Gastroesophageal sphincter (tissue), 3 donors: Measurements from ENCODE around the gene SRGAP2.
"Not testable (repeated sequence)": the region's sequence is repeated elsewhere in the genome, so short reads cannot be mapped to it uniquely, and the experiment has no call there.

Experiments
- CTCF ChIP-seq, 4 experiments: fragments of 200-600 bp in 2 of 4; fragments of 450-650 bp in 2 of 4; sonication (generic) in 1 of 4; IDR thresholded peaks; one replicate each; pipeline ENCODE4 v1.5.1; 2017 to 2019; ENCODE audit warnings: antibody characterized with exemption in 4 of 4, mild to moderate bottlenecking in 2 of 4, moderate library complexity in 2 of 4
- POLR2A ChIP-seq, 2 donors: fragments of 450-650 bp; IDR thresholded peaks; one replicate each; pipeline ENCODE4 v1.6.1; 2017; ENCODE audit warnings: antibody characterized with exemption in 2 of 2, mild to moderate bottlenecking in 2 of 2, moderate library complexity in 1 of 2
- POLR2AphosphoS5 ChIP-seq: sonication (generic); formaldehyde crosslinking; IDR thresholded peaks from one replicate; pipeline ENCODE4 v1.6.1; 2017; ENCODE audit warnings: antibody characterized with exemption

DNA sequence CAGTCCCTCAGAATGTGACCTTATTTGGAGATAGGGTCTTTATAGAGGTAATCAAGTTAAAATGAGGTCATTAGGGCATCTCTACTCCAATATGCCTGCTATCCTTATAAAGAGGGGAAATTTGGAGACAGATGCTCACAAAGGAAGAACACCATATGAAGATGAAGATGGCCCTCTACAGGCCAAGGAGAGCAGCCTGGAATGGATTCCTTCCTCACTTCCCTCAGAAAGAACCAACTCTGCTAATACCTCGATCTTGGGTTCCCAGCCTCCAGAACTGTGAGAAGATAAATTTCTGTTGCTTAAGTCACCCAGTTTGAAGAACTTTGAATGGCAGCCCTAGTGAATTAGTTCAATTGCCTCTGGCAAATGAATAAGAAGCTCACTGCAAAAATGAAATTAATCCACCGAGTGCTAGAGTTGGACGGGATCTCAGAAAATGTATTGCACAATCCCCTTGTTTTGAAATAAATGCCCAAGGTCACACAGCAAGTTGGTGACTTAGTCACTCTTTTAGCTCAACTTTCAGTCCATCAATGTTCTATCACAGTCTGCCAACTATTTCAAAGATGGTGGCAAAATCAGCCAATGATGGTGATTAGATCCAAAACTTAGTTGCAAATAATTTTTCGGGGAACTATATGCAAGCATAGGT, 27.8 kb upstream of the SRGAP2 start:
- not testable (repeated sequence) for TF ChIP-seq POLR2AphosphoS5; CTCF (IDR thresholded peaks at IDR 0.05); POLR2A (IDR thresholded peaks at IDR 0.05)
